Measurements from ENCODE around the gene CLDN4. TPM values are rescaled to one million over a fixed set of nuclear protein-coding genes. Genes with fewer than 3 reads are reported as not detected.
"Not testable (repeated sequence)": the region's sequence is repeated elsewhere in the genome, so short reads cannot be mapped to it uniquely, and the experiment has no call there.

The CLDN4 gene
- total RNA-seq, 5 donors from 2014 or later (not counting 1 experiment from before 2014, with no cell fraction given) = 0.53 to 1.3 (median 0.79) TPM; not detected in 2

GRCh38 chr7:73831834-73832651, 1.2 kb downstream of the CLDN4 start:
- peaks cover 0 to 21% of the 10 kb centered on the region in 2 experiments for H3K4me1 ChIP-seq (ENCODE audit: control insufficient read depth in 1 of 2, extremely low read depth in 1 of 2, insufficient read depth in 2 of 2, low read length in 2 of 2)
- ChIA-PET CTCF (interaction anchor here in 1 of 2 donors (0.5 kb wide), 1 partner anchor 493 kb away, joined by 3 read pairs; no protein-coding TSS in a partner anchor), POLR2A (interaction anchor here in 1 of 2 donors (0.5 kb wide), 1 partner anchor 837 kb away, joined by 3 read pairs; no protein-coding TSS in a partner anchor)
- H3K27me3 ChIP-seq (replicated peaks in 1 of 2; ENCODE audit: control insufficient read depth in 2 of 2, extremely low read depth in 1 of 2, insufficient read depth in 2 of 2, low read length in 1 of 2) = peaks cover 0 to 23% of the 10 kb centered on the region in 2 experiments
- DNase-seq = no peak
- H3K27ac ChIP-seq (ENCODE audit: low read length) = no peak overlapping the region
- Mint-ChIP-seq H3K27ac (no peak overlapping the region), H3K36me3 (no peaks in the 10 kb centered on the region), H3K9me3 (no peaks in the 10 kb centered on the region), H3K4me1 (peaks cover 16 to 24% (median 21%) of the 10 kb centered on the region in 3 donors), H3K4me3 (no peak overlapping the region), H3K27me3 (peaks cover 0 to 4% of the 10 kb centered on the region in 2 donors)
- WGBS (ENCODE audit: insufficient coverage) = 79% methylated on average over 9 of the region's 16 CpGs
- no peak for ATAC-seq (replicated peaks in 1 of 4)
- no peaks in the 10 kb centered on the region for H3K36me3 ChIP-seq (ENCODE audit: control insufficient read depth in 2 of 2, extremely low read depth in 1 of 2, insufficient read depth in 1 of 2, low read length in 1 of 2)
- no peak overlapping the region for H3K4me3 ChIP-seq (ENCODE audit: control insufficient read depth in 1 of 2, extremely low read depth in 1 of 2, low read length in 1 of 2)
- no peaks in the 10 kb centered on the region for H3K9me3 ChIP-seq

DNA sequence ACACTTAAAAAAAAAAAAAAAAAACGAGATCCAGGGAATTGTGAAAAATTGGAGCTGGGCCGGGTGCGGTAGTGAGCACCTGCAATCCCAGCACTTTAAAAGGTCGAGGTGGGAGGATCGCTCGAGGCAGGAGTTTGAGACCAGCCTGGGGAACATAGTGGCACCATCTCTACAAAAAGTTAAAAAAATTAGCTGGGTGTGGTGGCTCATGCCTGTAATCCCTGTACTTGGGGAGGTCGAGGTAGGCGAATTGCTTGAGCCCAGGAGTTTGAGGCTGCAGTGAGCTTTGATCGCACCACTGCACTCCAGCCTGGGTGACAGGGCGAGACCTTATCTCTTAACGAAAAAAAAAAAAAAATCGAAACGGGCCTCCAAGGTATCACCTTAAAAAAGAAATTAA, 2.0 kb downstream of the CLDN4 start:
- no peak overlapping the region for H3K4me3 ChIP-seq (ENCODE audit: control insufficient read depth in 1 of 2, extremely low read depth in 1 of 2, low read length in 1 of 2)
- H3K27ac Mint-ChIP-seq = no peak overlapping the region
- DNase-seq = no peak
- H3K4me1 ChIP-seq (ENCODE audit: control insufficient read depth in 1 of 2, extremely low read depth in 1 of 2, insufficient read depth in 2 of 2, low read length in 2 of 2) = peaks cover 0 to 15% of the 10 kb centered on the region in 2 experiments
- no peaks in the 10 kb centered on the region for H3K9me3 Mint-ChIP-seq
- peaks cover 0 to 21% of the 10 kb centered on the region in 2 experiments for H3K27me3 ChIP-seq (replicated peaks in 1 of 2; ENCODE audit: control insufficient read depth in 2 of 2, extremely low read depth in 1 of 2, insufficient read depth in 2 of 2, low read length in 1 of 2)
- ChIA-PET CTCF (interaction anchor here in 1 of 2 donors (0.5 kb wide), 1 partner anchor 494 kb away, joined by 3 read pairs; no protein-coding TSS in a partner anchor), POLR2A (interaction anchor here in 1 of 2 donors (0.6 kb wide), 1 partner anchor 53 kb away, joined by 4 read pairs; no protein-coding TSS in a partner anchor)
- 81% methylated on average over 4 of the region's 13 CpGs for WGBS (ENCODE audit: insufficient coverage)
- no peaks in the 10 kb centered on the region for H3K36me3 Mint-ChIP-seq
- H3K9me3 ChIP-seq = no peaks in the 10 kb centered on the region
- no peak overlapping the region for H3K4me3 Mint-ChIP-seq
- peaks cover 8 to 16% (median 13%) of the 10 kb centered on the region in 3 donors for H3K4me1 Mint-ChIP-seq
- H3K36me3 ChIP-seq (ENCODE audit: control insufficient read depth in 2 of 2, extremely low read depth in 1 of 2, insufficient read depth in 1 of 2, low read length in 1 of 2) = no peaks in the 10 kb centered on the region
- no peak overlapping the region for H3K27ac ChIP-seq (ENCODE audit: low read length)
- peaks cover 0 to 4% of the 10 kb centered on the region in 2 donors for H3K27me3 Mint-ChIP-seq
- ATAC-seq (replicated peaks in 1 of 4) = no peak

DNA sequence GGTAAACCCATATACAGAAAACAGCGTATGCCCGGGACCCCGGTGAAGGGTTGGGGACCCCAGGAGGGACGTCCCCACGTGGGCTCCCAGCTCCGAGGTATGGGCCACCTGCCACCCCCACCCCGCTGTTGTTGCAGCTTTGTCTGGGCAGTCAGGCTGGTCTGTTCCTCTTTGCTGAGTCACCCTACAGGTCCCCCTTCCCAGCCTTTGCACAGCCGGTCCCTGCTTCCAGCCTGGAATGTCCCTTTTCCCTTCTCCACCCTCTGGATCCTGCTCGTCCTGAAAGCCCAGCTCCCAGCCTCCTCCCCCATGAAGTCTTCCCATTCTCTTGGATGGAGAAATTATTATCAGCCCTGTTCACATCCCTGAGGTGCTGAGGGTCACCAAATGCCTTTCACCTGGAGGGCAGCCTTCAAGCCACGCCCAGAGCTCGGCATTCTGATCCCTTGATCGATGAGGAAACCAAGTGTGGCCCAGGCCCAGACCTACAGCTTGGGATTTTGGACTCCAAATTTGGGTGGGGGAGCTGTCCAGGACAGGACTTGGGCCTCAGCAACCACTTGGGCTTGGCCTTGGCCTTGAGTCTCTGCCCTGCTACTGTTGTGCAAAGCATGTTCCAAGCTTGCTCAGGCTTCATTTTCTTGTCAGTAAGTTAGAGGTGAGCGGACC, 2.6 kb downstream of the CLDN4 start:
- ATAC-seq (replicated peaks in 1 of 4) = no peak
- POLR2A ChIA-PET = interaction anchor here in 1 of 2 donors (0.6 kb wide), 1 partner anchor 52 kb away, joined by 4 read pairs; no protein-coding TSS in a partner anchor
- no peak for DNase-seq
- Mint-ChIP-seq H3K27me3 (peaks cover 0 to 4% of the 10 kb centered on the region in 2 donors), H3K4me3 (no peak overlapping the region), H3K9me3 (no peaks in the 10 kb centered on the region), H3K4me1 (peaks cover 2 to 11% (median 8%) of the 10 kb centered on the region in 3 donors), H3K27ac (no peak overlapping the region), H3K36me3 (no peaks in the 10 kb centered on the region)
- H3K4me1 ChIP-seq (ENCODE audit: control insufficient read depth in 1 of 2, extremely low read depth in 1 of 2, insufficient read depth in 2 of 2, low read length in 2 of 2) = peaks cover 0 to 9% of the 10 kb centered on the region in 2 experiments
- H3K9me3 ChIP-seq = no peaks in the 10 kb centered on the region
- no peak overlapping the region for H3K4me3 ChIP-seq (ENCODE audit: control insufficient read depth in 1 of 2, extremely low read depth in 1 of 2, low read length in 1 of 2)
- no peak overlapping the region for H3K27ac ChIP-seq (ENCODE audit: low read length)
- CTCF ChIA-PET = no interaction called here
- H3K27me3 ChIP-seq (replicated peaks in 1 of 2; ENCODE audit: control insufficient read depth in 2 of 2, extremely low read depth in 1 of 2, insufficient read depth in 2 of 2, low read length in 1 of 2) = peaks cover 0 to 26% of the 10 kb centered on the region in 2 experiments
- 79% methylated on average over 11 of the region's 13 CpGs for WGBS (ENCODE audit: insufficient coverage)
- no peaks in the 10 kb centered on the region for H3K36me3 ChIP-seq (ENCODE audit: control insufficient read depth in 2 of 2, extremely low read depth in 1 of 2, insufficient read depth in 1 of 2, low read length in 1 of 2)

GRCh38 chr7:73834626-73835191, 3.9 kb downstream of the CLDN4 start:
- Histone ChIP-seq H3K4me1 (ENCODE audit: control insufficient read depth in 1 of 2, extremely low read depth in 1 of 2, insufficient read depth in 2 of 2, low read length in 2 of 2) (no peaks in the 10 kb centered on the region), H3K9me3 (no peaks in the 10 kb centered on the region), H3K27me3 (replicated peaks in 1 of 2; ENCODE audit: control insufficient read depth in 2 of 2, extremely low read depth in 1 of 2, insufficient read depth in 2 of 2, low read length in 1 of 2) (peaks cover 0 to 26% of the 10 kb centered on the region in 2 experiments), H3K27ac (ENCODE audit: low read length) (no peak overlapping the region), H3K4me3 (ENCODE audit: control insufficient read depth in 1 of 2, extremely low read depth in 1 of 2, low read length in 1 of 2) (no peak overlapping the region), H3K36me3 (ENCODE audit: control insufficient read depth in 2 of 2, extremely low read depth in 1 of 2, insufficient read depth in 1 of 2, low read length in 1 of 2) (no peaks in the 10 kb centered on the region)
- ChIA-PET CTCF (interaction anchor here in 1 of 2 donors (0.6 kb wide), 1 partner anchor 1010 kb away, joined by 6 read pairs; no protein-coding TSS in a partner anchor), POLR2A (no interaction called here)
- no peak overlapping the region for H3K4me3 Mint-ChIP-seq
- H3K27ac Mint-ChIP-seq = no peak overlapping the region
- ATAC-seq (replicated peaks in 1 of 4) (no peak), DNase-seq (no peak)
- H3K4me1 Mint-ChIP-seq = peaks cover 0 to 2% (median 1%) of the 10 kb centered on the region in 3 donors
- no peaks in the 10 kb centered on the region for H3K9me3 Mint-ChIP-seq
- H3K36me3 Mint-ChIP-seq = no peaks in the 10 kb centered on the region
- WGBS (ENCODE audit: insufficient coverage) = 96% methylated on average over 9 of the region's 11 CpGs
- no peaks in the 10 kb centered on the region for H3K27me3 Mint-ChIP-seq

- H3K27me3 ChIP-seq (replicated peaks in 1 of 2; ENCODE audit: control insufficient read depth in 2 of 2, extremely low read depth in 1 of 2, insufficient read depth in 2 of 2, low read length in 1 of 2) = peaks cover 0 to 12% of the 10 kb centered on the region in 2 experiments
- H3K4me1 ChIP-seq (ENCODE audit: control insufficient read depth in 1 of 2, extremely low read depth in 1 of 2, insufficient read depth in 2 of 2, low read length in 2 of 2); H3K27ac Mint-ChIP-seq; POLR2A ChIA-PET; DNase-seq; H3K9me3 Mint-ChIP-seq; H3K36me3 ChIP-seq (ENCODE audit: control insufficient read depth in 2 of 2, extremely low read depth in 1 of 2, insufficient read depth in 1 of 2, low read length in 1 of 2); H3K4me3 ChIP-seq (ENCODE audit: control insufficient read depth in 1 of 2, extremely low read depth in 1 of 2, low read length in 1 of 2); H3K9me3 ChIP-seq; ATAC-seq (replicated peaks in 1 of 4); H3K4me3 Mint-ChIP-seq; H3K27ac ChIP-seq (ENCODE audit: low read length); H3K36me3 Mint-ChIP-seq; H3K4me1 Mint-ChIP-seq; H3K27me3 Mint-ChIP-seq: not testable (repeated sequence)
- CTCF ChIA-PET = interaction anchor here in 1 of 2 donors (0.5 kb wide), 1 partner anchor 937 kb away, joined by 5 read pairs; no protein-coding TSS in a partner anchor
These were observed 6.4 kb downstream of the CLDN4 start for GRCh38 chr7:73837167-73837566.

- Mint-ChIP-seq H3K27me3 (no peaks in the 10 kb centered on the region), H3K36me3 (no peaks in the 10 kb centered on the region), H3K4me3 (no peak overlapping the region), H3K27ac (no peak overlapping the region), H3K4me1 (peaks cover 2 to 4% (median 3%) of the 10 kb centered on the region in 3 donors), H3K9me3 (no peaks in the 10 kb centered on the region)
- no peak for ATAC-seq (replicated peaks in 1 of 4)
- Histone ChIP-seq H3K4me3 (ENCODE audit: control insufficient read depth in 1 of 2, extremely low read depth in 1 of 2, low read length in 1 of 2) (no peak overlapping the region), H3K36me3 (ENCODE audit: control insufficient read depth in 2 of 2, extremely low read depth in 1 of 2, insufficient read depth in 1 of 2, low read length in 1 of 2) (no peaks in the 10 kb centered on the region), H3K9me3 (no peaks in the 10 kb centered on the region), H3K4me1 (ENCODE audit: control insufficient read depth in 1 of 2, extremely low read depth in 1 of 2, insufficient read depth in 2 of 2, low read length in 2 of 2) (peaks cover 0 to 15% of the 10 kb centered on the region in 2 experiments), H3K27me3 (replicated peaks in 1 of 2; ENCODE audit: control insufficient read depth in 2 of 2, extremely low read depth in 1 of 2, insufficient read depth in 2 of 2, low read length in 1 of 2) (peaks cover 0 to 10% of the 10 kb centered on the region in 2 experiments), H3K27ac (ENCODE audit: low read length) (no peak overlapping the region)
- DNase-seq = no peak
- WGBS (ENCODE audit: insufficient coverage) = 30% methylated on average over 5 of the region's 6 CpGs
- POLR2A ChIA-PET = interaction anchor here in 1 of 2 donors (0.6 kb wide), 1 partner anchor 11 kb away, joined by 3 read pairs; no protein-coding TSS in a partner anchor
- CTCF ChIA-PET = no interaction called here
These were observed 7.8 kb downstream of the CLDN4 start for GRCh38 chr7:73838642-73839041.

Data from T-cell (primary cell).